Measurements from ENCODE around the gene ZFHX3.

The ZFHX3 gene

GRCh38 chr16:73067671-73068540 lies 20.0 kb upstream of the ZFHX3 start:
- DNase-seq, result no peak

GRCh38 chr16:73066927-73067670 lies 19.2 kb upstream of the ZFHX3 start:
- DNase-seq, result no peak

- DNase-seq, result no peak
Observed at GRCh38 chr16:73066331-73066926, 18.5 kb upstream of the ZFHX3 start.

- no peak for DNase-seq
Observed at GRCh38 chr16:73065632-73066330, 17.9 kb upstream of the ZFHX3 start.

- no peak for DNase-seq
Observed at GRCh38 chr16:73064994-73065545, 17.1 kb upstream of the ZFHX3 start.

GRCh38 chr16:73064212-73064993 lies 16.5 kb upstream of the ZFHX3 start:
- DNase-seq, result no peak

GRCh38 chr16:73063854-73064211 lies 15.9 kb upstream of the ZFHX3 start:
- DNase-seq, result no peak

GRCh38 chr16:73062743-73063733 lies 15.1 kb upstream of the ZFHX3 start:
- no peak for DNase-seq

GRCh38 chr16:73062001-73062616 lies 14.2 kb upstream of the ZFHX3 start:
- no peak for DNase-seq

- DNase-seq, result no peak
Observed at GRCh38 chr16:73060892-73061490, 13.1 kb upstream of the ZFHX3 start.

GRCh38 chr16:73059779-73060615 lies 12.1 kb upstream of the ZFHX3 start:
- no peak for DNase-seq

GRCh38 chr16:73058616-73059409 lies 10.9 kb upstream of the ZFHX3 start:
- DNase-seq, result no peak

- peak; percentile 30 for DNase-seq
Observed at GRCh38 chr16:73058221-73058615, 10.3 kb upstream of the ZFHX3 start.

GRCh38 chr16:73057291-73058210 lies 9.6 kb upstream of the ZFHX3 start:
- no peak for DNase-seq

- no peak for DNase-seq
Observed at GRCh38 chr16:73056921-73057290, 9.0 kb upstream of the ZFHX3 start.

GRCh38 chr16:73056448-73056847 lies 8.5 kb upstream of the ZFHX3 start:
- no peak for DNase-seq
